HEK293T (cell line): ENCODE results near the gene ADAMTS12.

Experiments
- BHLHE40 ChIP-seq: fragments of 450-650 bp; IDR thresholded peaks from 2 replicates; pipeline ENCODE4 v1.6.1; 2016; ENCODE audit warnings: mild to moderate bottlenecking, moderate library complexity, borderline replicate concordance
- CTBP1 ChIP-seq: fragments of 450-650 bp; IDR thresholded peaks from 2 replicates; pipeline ENCODE4 v1.6.1; 2016; ENCODE audit warnings: borderline replicate concordance
- HDGF ChIP-seq: fragments of 450-650 bp; IDR thresholded peaks from 2 replicates; pipeline ENCODE4 v1.6.1; 2017; ENCODE audit warnings: antibody characterized with exemption, borderline replicate concordance
- SP1 ChIP-seq: fragments of 450-650 bp; IDR thresholded peaks from 2 replicates; pipeline ENCODE4 v1.6.1; 2017

- TF ChIP-seq HDGF (no peak), BHLHE40 (no peak), CTBP1 (no peak), SP1 (no peak)
These were observed 287.3 kb downstream of the ADAMTS12 start for GRCh38 chr5:33604503-33604902.
